A549 (cell line): Measurements from ENCODE around the gene PLXNC1. TPM values are rescaled to one million over a fixed set of nuclear protein-coding genes. Genes with fewer than 3 reads are reported as not detected.

Source experiments
- ATAC-seq, 2 experiments: fragments of 200-7000 bp in 1 of 2; fragments of >200 bp in 1 of 2; cut with Nextera tagmentation in 1 of 2; cut with Tn5 transposase in 1 of 2; 3 replicates each; pipeline versions ENCODE4 v1.8.0 to v1.9.1; 2018 to 2020; ENCODE audit warnings: mild to moderate bottlenecking in 1 of 2, moderate library complexity in 1 of 2
- CTCF ChIA-PET: fragments of 300-600 bp; sonication (Branson Sonifier 250); formaldehyde crosslinking; extraction: SDS; loops from one replicate; lab custom pipeline; 2021; ENCODE audit warnings: antibody characterized with exemption, inconsistent platforms; lab: Yijun Ruan, JAX
- POLR2A ChIA-PET: fragments of 350-600 bp; formaldehyde crosslinking; extraction: SDS; loops from one replicate; lab custom pipeline; 2021; ENCODE audit warnings: antibody characterized with exemption, inconsistent platforms; lab: Yijun Ruan, JAX
- DNase-seq, 2 experiments: peaks; one replicate each; pipeline versions ENCODE4 v3.0.0 to v3.0.0-alpha.2; 2011 to 2016; ENCODE audit warnings: low read depth in 1 of 2, low spot score in 1 of 2
- FAIRE-seq: peaks from 2 replicates; lab custom pipeline; 2011; peaks lifted over from hg19 to GRCh38; lab: Jason Lieb, UNC
- H3K27ac ChIP-seq, 2 experiments: fragments of >200 bp; sonication (Bioruptor Twin); formaldehyde crosslinking; 3 replicates each; pipeline ENCODE4 v1.5.1; 2016 to 2017
- H3K4me1 ChIP-seq: fragments of >200 bp; sonication (Bioruptor Twin); formaldehyde crosslinking; 3 replicates; pipeline ENCODE4 v1.6.1; 2016
- H3K4me2 ChIP-seq: fragments of >200 bp; sonication (Bioruptor Twin); formaldehyde crosslinking; 3 replicates; pipeline ENCODE4 v1.6.1; 2016
- H3K4me3 ChIP-seq: fragments of >200 bp; sonication (Bioruptor Twin); formaldehyde crosslinking; 3 replicates; pipeline ENCODE4 v1.5.1; 2016
- H3K9me3 ChIP-seq: fragments of >200 bp; sonication (Bioruptor Twin); formaldehyde crosslinking; 3 replicates; pipeline ENCODE4 v1.6.1; 2016
- BCL3 ChIP-seq: fragments of >200 bp; sonication (Bioruptor Twin); formaldehyde crosslinking; IDR thresholded peaks from 3 replicates; pipeline ENCODE4 v1.6.1; 2016
- CBX2 ChIP-seq: fragments of 200-600 bp; sonication (generic); IDR thresholded peaks from 2 replicates; pipeline ENCODE4 v1.6.1; 2016; ENCODE audit warnings: low read depth, mild to moderate bottlenecking, borderline replicate concordance
- CHD2 ChIP-seq: fragments of 150-350 bp; IDR thresholded peaks from 2 replicates; pipeline ENCODE4 v1.6.1; 2014; ENCODE audit warnings: low read length; ENCODE audit not compliant: partially characterized antibody
- CHD4 ChIP-seq: fragments of 200-600 bp; sonication (generic); IDR thresholded peaks from 2 replicates; pipeline ENCODE4 v1.6.1; 2016; ENCODE audit warnings: antibody characterized with exemption, mild to moderate bottlenecking, borderline replicate concordance
- E2F6 ChIP-seq: IDR thresholded peaks from 2 replicates; pipeline ENCODE4 v1.6.1; 2012; ENCODE audit warnings: low read depth, borderline replicate concordance
- ELK1 ChIP-seq: fragments of 150-350 bp; IDR thresholded peaks from 2 replicates; pipeline ENCODE4 v1.6.1; 2014; ENCODE audit warnings: low read depth, mild to moderate bottlenecking, low read length
- ESRRA ChIP-seq: fragments of 150-350 bp; IDR thresholded peaks from 2 replicates; pipeline ENCODE4 v1.6.1; 2014; ENCODE audit warnings: mild to moderate bottlenecking, low read length, borderline replicate concordance
- FOSB ChIP-seq: fragments of 250-450 bp; sonication (Bioruptor Pico); IDR thresholded peaks from 2 replicates; pipeline ENCODE4 v1.5.0; 2020; ENCODE audit warnings: mild to moderate bottlenecking, moderate library complexity
- FOXS1 ChIP-seq: fragments of 250-450 bp; sonication (Bioruptor Pico); IDR thresholded peaks from 2 replicates; pipeline ENCODE4 v1.5.0; 2020; ENCODE audit warnings: mild to moderate bottlenecking, moderate library complexity
- GATA3 ChIP-seq: IDR thresholded peaks from 2 replicates; pipeline ENCODE4 v1.6.1; 2012; ENCODE audit warnings: borderline replicate concordance
- HDAC2 ChIP-seq: fragments of 200-600 bp; sonication (generic); IDR thresholded peaks from 2 replicates; pipeline ENCODE4 v1.6.1; 2016
- HES2 ChIP-seq: fragments of >200 bp; sonication (Bioruptor Twin); formaldehyde crosslinking; IDR thresholded peaks from 2 replicates; pipeline ENCODE4 v1.6.1; 2016
- HMGXB4 ChIP-seq: fragments of 250-450 bp; sonication (Bioruptor Pico); IDR thresholded peaks from 2 replicates; pipeline ENCODE4 v1.5.0; 2021; ENCODE audit warnings: mild to moderate bottlenecking, moderate library complexity, borderline replicate concordance
- JUNB ChIP-seq: fragments of >200 bp; sonication (Bioruptor Twin); formaldehyde crosslinking; IDR thresholded peaks from 2 replicates; pipeline ENCODE4 v1.6.1; 2016
- KDM5A ChIP-seq: fragments of 200-600 bp; sonication (generic); IDR thresholded peaks from 2 replicates; pipeline ENCODE4 v1.6.1; 2016; ENCODE audit warnings: antibody characterized with exemption, mild to moderate bottlenecking
- NR3C1 ChIP-seq: fragments of >200 bp; sonication (Bioruptor Twin); formaldehyde crosslinking; IDR thresholded peaks from 3 replicates; pipeline ENCODE4 v1.6.1; 2017
- PBX3 ChIP-seq: IDR thresholded peaks from 2 replicates; pipeline ENCODE4 v1.6.1; 2012
- RAD21 ChIP-seq, 2 experiments: fragments of >200 bp in 1 of 2; sonication (Bioruptor Twin) in 1 of 2; formaldehyde crosslinking in 1 of 2; IDR thresholded peaks in 1 of 2; conservative IDR thresholded peaks in 1 of 2; 2 replicates in 1 of 2; 3 replicates in 1 of 2; pipeline ENCODE4 v1.6.1; 2012 to 2018; ENCODE audit warnings: inconsistent platforms in 1 of 2
- RARB ChIP-seq: fragments of 250-450 bp; sonication (Bioruptor Pico); IDR thresholded peaks from 2 replicates; pipeline ENCODE4 v1.8.0; 2021; ENCODE audit warnings: mild to moderate bottlenecking, moderate library complexity
- RFX5 ChIP-seq: fragments of 450-650 bp; IDR thresholded peaks from 2 replicates; pipeline ENCODE4 v1.7.1; 2014; ENCODE audit warnings: antibody characterized with exemption, mild to moderate bottlenecking, moderate library complexity
- RNF2 ChIP-seq: fragments of 200-600 bp; sonication (generic); IDR thresholded peaks from 2 replicates; pipeline ENCODE4 v1.6.1; 2016; ENCODE audit warnings: low read depth, mild to moderate bottlenecking, antibody characterized with exemption, moderate library complexity, borderline replicate concordance
- USF2 ChIP-seq: fragments of 450-650 bp; IDR thresholded peaks from 2 replicates; pipeline ENCODE4 v1.6.1; 2014; ENCODE audit warnings: antibody characterized with exemption
- ZSCAN20 ChIP-seq: fragments of 250-450 bp; sonication (Bioruptor Pico); IDR thresholded peaks from 2 replicates; pipeline ENCODE4 v1.8.0; 2022; ENCODE audit warnings: mild to moderate bottlenecking, moderate library complexity
- WGBS: methylation state at CpG from one replicate; pipeline ENCODE4 v1.1.6; 2017; ENCODE audit errors: missing lambda C conversion rate; 5-methylcytosine and 5-hydroxymethylcytosine counted together
- polyA plus RNA-seq, 4 experiments: library from polyadenylated mRNA; depleted of rRNA in 3 of 4; stranded (reverse); fragments of >200 nt; fragmentation: RNase III in 1 of 4; extraction: RNeasy Plus Mini Kit Qiagen cat#74134 plus additional on column Dnase treatment in 1 of 4; gene quantifications; 2 replicates in 3 of 4; 3 replicates in 1 of 4; pipeline ENCODE4 v1.2.3, GENCODE V29; 2011 to 2017

The PLXNC1 gene
- polyA plus RNA-seq, 2 of the 4 experiments (the other 2 are of a cell fraction): 0.12 to 0.50 TPM

- no peak for ATAC-seq
- 46% methylated on average over 9 of the region's 9 CpGs for WGBS
- Histone ChIP-seq H3K4me1 (peaks cover 6% of the 10 kb centered on the region), H3K27ac (no peak overlapping the region), H3K4me3 (no peak overlapping the region), H3K9me3 (no peaks in the 10 kb centered on the region), H3K4me2 (no peak overlapping the region)
- CTCF ChIA-PET: no interaction called here
- DNase-seq: no peak
- no peak for TF ChIP-seq JUNB
- no peak for TF ChIP-seq BCL3
- no peak for TF ChIP-seq NR3C1
- TF ChIP-seq PBX3: no peak
- TF ChIP-seq HMGXB4 (CRISPR knock-in tag): no peak
- no peak for TF ChIP-seq RAD21 (conservative IDR thresholded peaks at IDR 0.05 in 1 of 2, IDR thresholded peaks at IDR 0.05 in 1 of 2)
- no peak for TF ChIP-seq ZSCAN20 (CRISPR knock-in tag)
- no peak for TF ChIP-seq FOSB (CRISPR knock-in tag)
- no peak for TF ChIP-seq RNF2
- TF ChIP-seq RARB (CRISPR knock-in tag): no peak
- TF ChIP-seq ESRRA: no peak
- no peak for TF ChIP-seq GATA3
- no peak for TF ChIP-seq RFX5
- TF ChIP-seq KDM5A: no peak
- TF ChIP-seq CBX2: no peak
- FAIRE-seq: no peak
- POLR2A ChIA-PET: no interaction called here
Measured at GRCh38 chr12:94167756-94168416, 19.5 kb downstream of the PLXNC1 start.

- ATAC-seq (no peak), DNase-seq (no peak), FAIRE-seq (no peak)
- 57% methylated on average over 1 of the region's 1 CpG for WGBS
- Histone ChIP-seq H3K4me1 (peaks cover 14% of the 10 kb centered on the region), H3K9me3 (no peaks in the 10 kb centered on the region), H3K4me2 (no peak overlapping the region), H3K4me3 (no peak overlapping the region), H3K27ac (no peak overlapping the region)
- ChIA-PET POLR2A (no interaction called here), CTCF (interaction anchor here (1.3 to 1.6 kb wide), 2 partner anchors 19 to 35 kb away, joined by 3 to 5 read pairs; no protein-coding TSS in a partner anchor)
- TF ChIP-seq HDAC2 (no peak), FOXS1 (no peak), ELK1 (no peak), HES2 (no peak), CHD4 (no peak), USF2 (no peak), RNF2 (no peak), CHD2 (no peak), E2F6 (no peak)
Measured at GRCh38 chr12:94169495-94169894, 21.1 kb downstream of the PLXNC1 start.
